Measurements from ENCODE around the gene SLC12A7.

The SLC12A7 gene

DNA sequence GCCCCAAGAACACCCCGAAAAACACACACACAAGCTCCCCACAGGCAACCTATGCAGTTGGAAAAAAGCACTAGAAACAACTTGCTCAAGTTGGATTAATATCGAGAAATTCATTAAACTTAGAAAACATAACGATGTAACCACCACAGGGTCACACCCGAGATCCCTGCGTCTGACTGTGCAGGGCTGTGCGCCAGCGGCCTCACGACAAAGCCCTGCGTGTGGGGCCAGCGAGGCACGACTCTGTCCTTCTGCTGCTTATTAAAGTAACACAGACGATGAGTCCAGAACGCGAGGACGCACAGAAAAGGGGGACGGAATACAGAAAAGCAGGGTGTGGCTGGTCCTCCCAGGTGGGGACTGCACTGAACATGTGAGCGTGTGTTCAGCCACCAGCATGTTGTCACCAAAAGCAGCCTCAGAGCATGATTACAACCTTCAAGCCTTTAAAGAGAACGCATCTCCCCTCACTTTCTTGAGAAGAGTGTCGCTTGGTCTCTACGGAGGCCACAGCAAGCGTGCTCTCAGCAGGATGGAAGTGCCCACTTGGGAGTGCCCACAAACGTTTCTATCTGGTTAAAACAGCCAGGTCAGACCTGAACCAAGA lies 14.4 kb downstream of the SLC12A7 start:
- no peak for TF ChIP-seq GATA1 (IDR thresholded peaks at IDR 0.05; ENCODE audit: low read depth, low read length)
- no peak for TF ChIP-seq POLR2A (IDR thresholded peaks at IDR 0.05; ENCODE audit: low read length)
- no peak for DNase-seq

DNA sequence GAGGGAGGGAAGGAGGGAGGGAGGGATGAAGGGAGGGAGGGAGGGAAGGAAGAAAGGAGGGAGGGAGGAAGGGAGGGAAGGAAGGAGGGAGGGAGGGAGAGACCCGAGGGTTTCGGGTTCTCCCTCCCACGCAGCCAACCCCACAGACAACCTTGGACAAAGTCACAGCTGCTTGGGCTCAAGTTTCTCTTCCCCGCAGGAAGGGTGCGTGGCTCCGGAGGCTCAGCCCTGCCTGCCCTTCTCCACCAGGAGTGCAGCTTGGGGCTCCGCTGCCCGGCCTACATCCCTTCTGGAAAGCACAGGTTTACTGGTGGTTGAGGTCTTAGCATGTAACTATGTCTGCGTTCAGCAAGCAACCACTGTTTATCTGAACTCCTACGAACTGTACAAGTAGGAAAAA lies 15.0 kb downstream of the SLC12A7 start:
- no peak for TF ChIP-seq GATA1 (IDR thresholded peaks at IDR 0.05; ENCODE audit: low read depth, low read length)
- TF ChIP-seq POLR2A (IDR thresholded peaks at IDR 0.05; ENCODE audit: low read length) = no peak
- DNase-seq = no peak

DNA sequence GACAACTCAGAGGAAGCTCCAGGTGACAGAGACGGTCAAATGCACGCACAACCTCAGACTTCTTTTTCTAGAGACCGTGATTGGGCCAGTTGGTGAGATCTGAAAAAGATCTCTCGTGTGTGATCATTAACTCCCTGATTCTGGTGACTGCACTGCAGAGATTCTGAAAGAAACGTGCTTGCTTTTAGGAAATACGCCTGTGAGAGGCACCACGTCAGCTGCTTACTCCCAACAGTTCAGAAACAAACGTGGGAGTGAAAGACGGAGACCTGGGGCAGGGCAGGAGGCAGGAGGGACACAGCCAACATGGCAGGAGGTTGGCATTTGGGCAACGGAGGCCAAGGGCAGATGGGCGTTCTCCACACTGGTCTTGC lies 15.9 kb downstream of the SLC12A7 start:
- TF ChIP-seq GATA1 (IDR thresholded peaks at IDR 0.05; ENCODE audit: low read depth, low read length) (no peak), POLR2A (IDR thresholded peaks at IDR 0.05; ENCODE audit: low read length) (no peak)
- DNase-seq = no peak

DNA sequence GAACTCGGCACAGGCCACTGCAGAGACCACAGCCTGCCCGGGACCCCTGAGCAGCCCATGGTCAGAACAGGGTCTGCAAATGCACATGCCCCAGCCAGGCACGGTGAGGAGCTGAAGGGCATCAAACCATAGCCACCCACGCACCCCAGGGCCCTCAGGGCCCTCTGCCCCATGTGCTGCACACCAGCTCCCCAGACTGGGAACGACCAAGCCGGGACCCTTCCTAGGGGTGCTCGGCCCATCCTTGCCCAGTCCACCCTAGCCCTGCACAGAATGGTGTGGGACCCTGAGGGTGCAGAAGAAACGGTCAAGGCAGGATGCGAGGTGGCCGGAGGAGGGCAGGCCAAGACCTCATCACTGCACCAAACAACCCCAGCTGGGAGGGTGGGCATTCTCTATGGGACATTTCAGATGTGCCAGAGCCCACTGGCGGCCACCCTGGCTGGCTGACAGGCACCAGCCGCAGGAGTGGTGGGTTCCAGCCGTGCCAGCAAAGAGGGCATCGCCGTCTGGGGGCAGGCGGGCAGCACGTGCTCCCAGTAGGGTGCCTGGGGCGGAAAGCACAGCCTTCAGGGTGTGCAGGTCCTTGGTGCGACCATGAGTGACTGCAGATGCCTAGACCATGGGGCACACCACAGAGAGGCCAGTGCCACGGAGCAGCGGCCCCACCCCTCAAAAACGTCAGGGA lies 16.4 kb downstream of the SLC12A7 start:
- TF ChIP-seq GATA1 (IDR thresholded peaks at IDR 0.05; ENCODE audit: low read depth, low read length) = no peak
- DNase-seq = no peak

DNA sequence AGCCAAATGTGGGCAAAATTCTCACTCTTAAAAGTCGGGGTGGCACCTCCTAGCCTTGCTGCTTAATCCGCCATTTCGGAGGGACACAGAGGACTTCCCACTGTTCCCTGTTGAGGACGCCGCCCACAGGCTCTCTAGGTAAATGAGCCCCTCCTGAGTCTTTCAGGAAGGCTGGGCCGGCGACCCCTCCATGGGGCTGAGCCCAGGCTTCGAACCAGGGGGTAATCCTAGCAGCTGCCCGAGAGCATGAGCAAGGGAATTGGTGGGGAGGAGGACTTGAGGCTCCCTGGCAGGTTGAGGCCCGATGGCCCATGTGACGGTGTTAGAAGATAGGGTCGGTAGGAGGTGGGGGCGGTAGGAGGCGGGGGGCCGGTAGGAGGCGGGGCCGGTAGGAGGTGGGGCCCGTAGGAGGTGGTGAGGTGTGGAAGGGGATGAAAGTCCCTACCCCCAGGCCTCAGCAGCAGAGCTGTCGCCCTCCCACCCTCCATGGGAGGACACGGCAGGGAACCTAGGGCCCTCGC lies 17.1 kb downstream of the SLC12A7 start:
- TF ChIP-seq GATA1 (IDR thresholded peaks at IDR 0.05; ENCODE audit: low read depth, low read length) = no peak
- no peak for TF ChIP-seq POLR2A (IDR thresholded peaks at IDR 0.05; ENCODE audit: low read length)
- DNase-seq = no peak

DNA sequence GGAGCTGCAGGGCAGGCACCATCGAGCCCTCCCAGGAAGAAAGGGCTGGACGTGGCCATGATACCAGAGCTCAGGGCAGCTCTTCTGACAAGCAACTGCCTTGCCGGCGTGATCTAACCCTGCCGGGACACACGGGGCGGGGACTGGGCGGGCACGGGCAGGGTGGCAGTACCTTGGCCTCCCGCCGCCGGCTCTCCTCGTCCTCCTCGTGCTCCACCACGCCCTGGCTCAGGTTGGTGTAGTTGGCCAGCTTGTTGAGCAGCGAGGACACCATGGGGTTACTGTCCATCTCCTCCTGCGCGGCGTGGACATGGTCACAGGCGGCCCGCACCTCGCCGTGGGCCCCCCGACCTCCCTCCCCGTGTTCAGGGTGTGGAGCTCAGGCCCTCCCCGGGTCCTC lies 18.5 kb downstream of the SLC12A7 start:
- no peak for DNase-seq
- TF ChIP-seq POLR2A (IDR thresholded peaks at IDR 0.05; ENCODE audit: low read length) (no peak), GATA1 (IDR thresholded peaks at IDR 0.05; ENCODE audit: low read depth, low read length) (no peak)

DNA sequence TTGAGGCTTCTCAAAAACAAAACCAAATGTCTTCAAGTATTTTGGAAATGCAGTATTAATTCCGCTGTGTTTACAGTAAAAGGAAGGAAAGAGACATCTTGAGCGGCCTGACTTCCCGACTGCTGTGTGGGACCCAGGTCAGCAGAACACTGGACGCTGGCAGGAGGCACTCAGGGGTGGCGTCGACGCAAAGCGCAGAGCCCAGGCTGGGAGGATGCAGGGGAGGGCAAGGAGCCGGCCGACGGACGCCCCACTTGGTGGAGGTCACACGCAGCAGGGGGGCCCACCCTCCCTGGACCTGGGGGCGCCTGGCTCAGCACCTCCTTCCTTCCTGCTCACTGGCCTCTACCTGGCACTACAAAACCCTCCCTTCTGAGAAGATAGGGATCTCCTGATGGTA lies 19.7 kb downstream of the SLC12A7 start:
- no peak for DNase-seq
- TF ChIP-seq GATA1 (IDR thresholded peaks at IDR 0.05; ENCODE audit: low read depth, low read length) (no peak), POLR2A (IDR thresholded peaks at IDR 0.05; ENCODE audit: low read length) (no peak)

DNA sequence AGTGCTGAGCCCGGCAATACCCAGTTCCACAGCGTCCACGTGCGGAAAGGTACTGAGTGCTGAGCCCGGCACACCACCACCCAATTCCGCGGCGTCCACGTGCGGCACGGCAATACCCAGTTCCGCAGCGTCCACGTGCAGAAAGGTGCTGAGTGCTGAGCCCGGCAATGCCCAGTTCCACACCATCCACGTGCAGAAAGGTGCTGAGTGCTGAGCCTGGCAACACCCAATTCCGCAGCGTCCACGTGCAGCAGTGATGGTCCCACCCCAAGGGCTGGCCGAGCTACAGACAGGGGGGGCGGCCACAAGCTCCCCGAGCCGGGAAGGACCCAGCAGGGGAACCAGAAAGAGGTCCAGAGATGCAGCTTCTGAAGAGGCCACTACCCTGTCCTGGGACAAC lies 20.2 kb downstream of the SLC12A7 start:
- TF ChIP-seq GATA1 (IDR thresholded peaks at IDR 0.05; ENCODE audit: low read depth, low read length) = no peak
- no peak for TF ChIP-seq POLR2A (IDR thresholded peaks at IDR 0.05; ENCODE audit: low read length)
- DNase-seq = no peak

DNA sequence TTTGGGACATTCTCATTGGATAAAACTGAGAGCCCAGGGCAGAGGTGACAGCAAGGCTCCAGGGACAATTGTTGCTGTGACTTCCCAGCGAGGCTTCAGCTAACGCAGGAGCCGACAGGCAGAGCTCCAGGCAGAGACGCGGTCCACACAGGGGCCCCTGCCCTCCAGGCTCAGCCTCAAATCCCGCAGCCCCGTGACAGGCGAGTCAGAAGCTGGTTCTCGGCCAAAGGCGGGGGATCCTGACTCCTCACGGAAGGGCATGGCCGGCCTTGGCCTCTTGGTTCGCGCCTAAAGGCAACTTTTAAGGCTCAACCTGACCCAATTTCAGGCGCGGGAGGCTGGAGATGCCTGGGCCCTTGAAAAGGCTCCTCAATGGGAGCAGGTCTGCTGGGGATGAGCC lies 21.3 kb downstream of the SLC12A7 start:
- TF ChIP-seq POLR2A (IDR thresholded peaks at IDR 0.05; ENCODE audit: low read length) = no peak
- TF ChIP-seq GATA1 (IDR thresholded peaks at IDR 0.05; ENCODE audit: low read depth, low read length) = no peak
- DNase-seq = no peak

DNA sequence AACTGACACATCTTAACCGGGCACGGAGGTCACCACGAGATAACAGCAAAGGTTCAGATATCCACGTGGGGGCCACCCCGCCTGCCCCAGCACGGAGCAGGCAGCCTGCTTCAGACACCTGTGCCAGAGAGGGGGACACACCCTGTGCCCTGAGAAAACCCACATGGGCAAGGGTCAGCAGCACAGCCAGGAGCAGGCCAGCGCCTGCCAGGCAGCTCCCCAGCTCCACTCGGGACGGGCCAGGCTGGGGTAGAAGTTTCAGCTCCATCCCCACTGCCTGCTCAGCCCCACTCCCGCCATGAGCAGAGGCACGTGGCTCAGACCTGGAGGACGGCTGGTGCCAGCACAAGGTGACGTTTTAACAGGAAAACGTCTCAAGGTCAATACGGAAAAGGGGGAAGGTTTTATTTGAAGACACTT lies 22.2 kb downstream of the SLC12A7 start:
- no peak for DNase-seq
- TF ChIP-seq POLR2A (IDR thresholded peaks at IDR 0.05; ENCODE audit: low read length) (no peak), GATA1 (IDR thresholded peaks at IDR 0.05; ENCODE audit: low read depth, low read length) (no peak)

DNA sequence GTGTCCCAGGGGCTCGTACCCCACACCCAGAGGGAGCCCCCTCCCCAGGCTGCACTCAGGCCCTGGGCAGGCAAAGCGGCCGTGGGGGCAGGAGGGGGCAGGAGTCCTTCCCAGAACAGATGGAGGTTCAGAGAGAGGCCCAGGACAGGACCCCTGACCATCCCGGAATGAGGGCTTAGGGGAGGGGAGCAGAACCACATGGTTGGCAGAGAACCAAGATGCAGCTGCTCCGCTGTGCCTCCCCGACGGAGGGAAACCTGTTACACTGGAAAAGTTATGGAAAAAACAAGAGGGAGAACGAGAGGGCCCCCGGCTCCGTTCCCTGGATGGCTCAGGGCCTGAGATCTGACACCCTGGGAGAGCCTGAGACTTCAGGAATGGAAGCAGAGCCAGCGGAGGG lies 22.7 kb downstream of the SLC12A7 start:
- DNase-seq = no peak
- TF ChIP-seq POLR2A (IDR thresholded peaks at IDR 0.05; ENCODE audit: low read length) = no peak
- TF ChIP-seq GATA1 (IDR thresholded peaks at IDR 0.05; ENCODE audit: low read depth, low read length) = no peak

DNA sequence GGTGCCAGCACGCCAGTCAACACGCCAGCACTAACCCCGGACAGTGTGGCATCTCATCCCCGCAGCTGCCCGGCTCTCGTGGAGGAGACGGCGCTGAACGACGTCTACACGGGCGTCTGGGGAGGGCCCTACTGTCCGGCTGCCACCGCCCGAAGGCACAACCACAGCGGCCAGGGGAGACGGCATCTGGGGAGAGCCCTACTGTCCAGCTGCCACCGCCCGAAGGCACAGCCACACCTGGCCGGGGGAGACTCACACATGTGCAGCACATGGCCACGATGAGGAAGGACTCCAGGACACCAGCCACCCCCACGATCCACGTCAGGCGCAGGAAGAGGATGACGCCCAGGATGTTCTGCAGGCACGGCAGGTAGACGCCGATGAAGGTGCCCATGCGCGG lies 23.1 kb downstream of the SLC12A7 start:
- TF ChIP-seq POLR2A (IDR thresholded peaks at IDR 0.05; ENCODE audit: low read length) = no peak
- no peak for DNase-seq

DNA sequence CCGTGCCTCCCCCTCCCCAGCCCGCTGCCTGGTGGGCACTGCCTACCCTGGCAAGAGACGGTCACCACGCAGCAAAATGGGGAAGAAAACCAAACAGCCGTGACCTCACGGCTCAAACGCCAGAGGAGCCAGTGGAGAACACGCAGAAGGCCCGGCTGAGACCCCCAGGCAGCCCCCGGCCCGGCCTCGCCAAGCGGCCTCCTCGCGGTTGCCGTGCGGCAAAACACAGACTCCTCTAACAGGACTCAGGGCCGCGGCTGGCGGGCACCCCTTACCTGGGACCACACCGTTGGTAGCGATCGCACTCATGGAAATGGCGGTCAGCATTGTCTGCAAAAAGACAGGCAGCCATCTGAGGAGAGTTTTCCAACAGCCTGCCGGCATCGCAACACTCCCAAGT lies 23.8 kb downstream of the SLC12A7 start:
- TF ChIP-seq GATA1 (IDR thresholded peaks at IDR 0.05; ENCODE audit: low read depth, low read length) (no peak), POLR2A (IDR thresholded peaks at IDR 0.05; ENCODE audit: low read length) (no peak)
- DNase-seq = no peak

DNA sequence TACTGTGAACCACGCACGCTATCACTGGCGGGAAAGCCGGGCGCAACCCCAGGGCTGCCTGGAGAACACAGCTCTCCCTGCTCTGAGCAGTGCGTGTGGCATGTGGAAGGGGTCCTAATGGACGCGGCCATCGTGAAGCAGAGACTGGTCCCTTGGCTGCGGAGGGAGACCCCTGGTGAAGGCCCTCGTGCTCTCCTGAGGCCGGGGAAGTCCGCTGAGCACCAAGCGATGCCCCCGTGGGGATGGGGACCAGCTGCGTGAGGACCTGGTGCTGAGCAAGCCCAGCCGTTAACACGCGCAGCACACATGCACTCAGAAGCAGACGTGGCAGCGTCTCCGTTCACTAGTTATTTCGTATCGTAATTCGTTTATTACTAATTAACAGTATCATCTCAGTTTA lies 24.4 kb downstream of the SLC12A7 start:
- TF ChIP-seq GATA1 (IDR thresholded peaks at IDR 0.05; ENCODE audit: low read depth, low read length) = no peak
- TF ChIP-seq POLR2A (IDR thresholded peaks at IDR 0.05; ENCODE audit: low read length) = no peak
- no peak for DNase-seq

DNA sequence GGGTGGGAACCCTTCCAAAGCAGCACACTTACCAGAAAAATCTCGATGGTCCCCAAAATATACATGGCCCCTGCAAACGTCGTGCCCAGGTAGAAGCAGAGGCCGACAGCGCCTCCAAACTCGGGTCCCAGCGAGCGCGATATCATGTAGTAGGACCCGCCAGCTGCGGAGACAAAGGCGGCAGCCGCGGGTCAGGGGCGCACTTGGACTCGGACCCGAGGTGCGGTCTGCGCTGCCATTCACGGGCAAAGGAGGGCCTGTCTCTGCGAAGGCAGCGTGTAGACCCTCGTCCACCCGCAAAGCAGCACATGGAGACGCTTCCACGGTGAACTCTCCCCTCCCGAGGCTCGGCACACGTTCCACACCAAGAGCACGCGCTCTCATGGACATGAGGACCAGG lies 25.0 kb downstream of the SLC12A7 start:
- no peak for DNase-seq

More for the DNA sequence above, 25.0 kb downstream of the SLC12A7 start:
- TF ChIP-seq GATA1 (IDR thresholded peaks at IDR 0.05; ENCODE audit: low read depth, low read length) (no peak), POLR2A (IDR thresholded peaks at IDR 0.05; ENCODE audit: low read length) (no peak)
